ENCODE measurements around the gene RGS1. TPM values are rescaled to one million over a fixed set of nuclear protein-coding genes. Genes with fewer than 3 reads are reported as not detected.

RGS1 gene
- total and polyA plus RNA-seq, 3 donors from 2014 or later, result 3.9 to 69.5 (median 17.2) TPM

DNA sequence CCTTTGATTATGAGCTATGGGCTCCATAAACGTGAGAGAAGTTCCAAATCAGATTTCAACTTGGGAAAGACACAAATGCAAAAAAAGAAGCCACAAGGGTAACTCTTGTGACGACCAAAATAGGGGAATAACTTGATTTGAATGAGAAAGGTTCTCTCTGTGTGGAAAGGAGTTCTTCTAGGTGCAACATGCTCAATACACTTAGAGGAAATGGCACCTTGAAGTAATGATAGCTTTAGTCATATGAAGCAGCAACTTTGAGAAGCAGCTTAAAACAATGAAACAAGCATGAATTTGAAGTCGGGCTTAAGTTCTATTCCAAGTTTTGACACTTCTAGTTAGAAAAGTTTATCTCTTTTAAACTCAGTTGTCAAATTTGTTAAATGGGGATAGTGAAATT lies 21.8 kb upstream of the RGS1 start:
- intact Hi-C loops (cut with DNase I; ENCODE audit: low total_unique reads), result no loop called here
- Histone ChIP-seq H3K4me1 (no peaks in the 10 kb centered on the region), H3K27ac (no peak overlapping the region), H3K4me3 (no peak overlapping the region), H3K9me3 (no peaks in the 10 kb centered on the region), H3K36me3 (ENCODE audit: low read depth, missing control alignments) (no peaks in the 10 kb centered on the region), H3K27me3 (no peaks in the 10 kb centered on the region)
- TF ChIP-seq, protein P1, sequence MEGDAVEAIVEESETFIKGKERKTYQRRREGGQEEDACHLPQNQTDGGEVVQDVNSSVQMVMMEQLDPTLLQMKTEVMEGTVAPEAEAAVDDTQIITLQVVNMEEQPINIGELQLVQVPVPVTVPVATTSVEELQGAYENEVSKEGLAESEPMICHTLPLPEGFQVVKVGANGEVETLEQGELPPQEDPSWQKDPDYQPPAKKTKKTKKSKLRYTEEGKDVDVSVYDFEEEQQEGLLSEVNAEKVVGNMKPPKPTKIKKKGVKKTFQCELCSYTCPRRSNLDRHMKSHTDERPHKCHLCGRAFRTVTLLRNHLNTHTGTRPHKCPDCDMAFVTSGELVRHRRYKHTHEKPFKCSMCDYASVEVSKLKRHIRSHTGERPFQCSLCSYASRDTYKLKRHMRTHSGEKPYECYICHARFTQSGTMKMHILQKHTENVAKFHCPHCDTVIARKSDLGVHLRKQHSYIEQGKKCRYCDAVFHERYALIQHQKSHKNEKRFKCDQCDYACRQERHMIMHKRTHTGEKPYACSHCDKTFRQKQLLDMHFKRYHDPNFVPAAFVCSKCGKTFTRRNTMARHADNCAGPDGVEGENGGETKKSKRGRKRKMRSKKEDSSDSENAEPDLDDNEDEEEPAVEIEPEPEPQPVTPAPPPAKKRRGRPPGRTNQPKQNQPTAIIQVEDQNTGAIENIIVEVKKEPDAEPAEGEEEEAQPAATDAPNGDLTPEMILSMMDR (IDR thresholded peaks at IDR 0.05), result no peak
- no peak for TF ChIP-seq POLR2A (IDR thresholded peaks at IDR 0.05)
- no peak for DNase-seq
- 89 to 92% methylated on average over 3 of the region's 3 CpGs for WGBS, 2 donors

DNA sequence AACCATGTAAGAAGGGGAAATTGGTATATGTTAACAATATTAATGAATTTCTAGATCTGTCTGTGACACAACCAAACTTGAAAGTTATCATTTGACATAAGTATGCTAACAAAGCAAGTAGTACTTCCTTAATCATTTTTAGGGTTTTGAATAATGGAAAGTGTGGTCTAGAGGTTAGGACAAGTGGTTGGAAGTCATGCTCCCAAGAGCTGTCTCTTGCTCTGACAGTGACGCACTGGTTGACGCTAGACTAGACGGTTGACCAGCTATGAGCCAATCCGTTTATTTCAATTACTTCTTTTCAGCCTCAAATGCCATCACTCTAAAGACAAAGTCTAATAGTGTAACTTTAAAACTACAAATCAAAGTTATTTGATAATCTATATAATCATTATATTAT lies 20.7 kb upstream of the RGS1 start:
- whole genome bisulfite sequencing, 2 donors, result 90 to 92% methylated on average over 4 of the region's 4 CpGs
- TF ChIP-seq, protein P1 (IDR thresholded peaks at IDR 0.05), result no peak
- TF ChIP-seq POLR2A (IDR thresholded peaks at IDR 0.05), result no peak
- no peaks in the 10 kb centered on the region for H3K9me3 ChIP-seq
- H3K4me1 ChIP-seq, result no peaks in the 10 kb centered on the region
- no peak overlapping the region for H3K27ac ChIP-seq
- intact Hi-C loops (cut with DNase I; ENCODE audit: low total_unique reads), result no loop called here
- H3K27me3 ChIP-seq, result no peaks in the 10 kb centered on the region
- DNase-seq, result no peak
- H3K36me3 ChIP-seq (ENCODE audit: low read depth, missing control alignments), result no peaks in the 10 kb centered on the region
- H3K4me3 ChIP-seq, result no peak overlapping the region

DNA sequence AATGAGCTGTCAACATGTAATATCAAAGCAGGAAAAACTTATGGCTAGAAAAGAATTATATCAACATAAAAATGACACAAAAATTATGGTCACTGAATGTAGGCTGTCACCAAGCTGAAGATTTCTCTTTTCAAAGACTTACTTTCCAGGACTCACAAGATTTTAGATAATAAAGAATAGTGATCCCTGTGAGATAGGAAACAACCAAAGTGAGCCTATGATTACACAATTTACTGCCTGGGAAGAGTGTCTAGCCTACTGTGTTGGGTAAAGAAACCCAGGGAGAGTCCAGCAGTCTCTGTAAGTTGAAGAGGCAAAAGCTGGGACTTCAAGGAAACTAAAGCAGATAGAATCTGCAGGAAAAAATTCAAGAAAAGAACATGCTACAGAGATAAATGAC lies 20.2 kb upstream of the RGS1 start:
- H3K4me3 ChIP-seq, result no peak overlapping the region
- no peak overlapping the region for H3K27ac ChIP-seq
- H3K4me1 ChIP-seq, result no peaks in the 10 kb centered on the region
- no peaks in the 10 kb centered on the region for H3K9me3 ChIP-seq
- TF ChIP-seq, protein P1 (IDR thresholded peaks at IDR 0.05), result no peak
- no peak for TF ChIP-seq POLR2A (IDR thresholded peaks at IDR 0.05)
- DNase-seq, result no peak
- H3K27me3 ChIP-seq, result no peaks in the 10 kb centered on the region
- no peaks in the 10 kb centered on the region for H3K36me3 ChIP-seq (ENCODE audit: low read depth, missing control alignments)
- intact Hi-C loops (cut with DNase I; ENCODE audit: low total_unique reads), result no loop called here

DNA sequence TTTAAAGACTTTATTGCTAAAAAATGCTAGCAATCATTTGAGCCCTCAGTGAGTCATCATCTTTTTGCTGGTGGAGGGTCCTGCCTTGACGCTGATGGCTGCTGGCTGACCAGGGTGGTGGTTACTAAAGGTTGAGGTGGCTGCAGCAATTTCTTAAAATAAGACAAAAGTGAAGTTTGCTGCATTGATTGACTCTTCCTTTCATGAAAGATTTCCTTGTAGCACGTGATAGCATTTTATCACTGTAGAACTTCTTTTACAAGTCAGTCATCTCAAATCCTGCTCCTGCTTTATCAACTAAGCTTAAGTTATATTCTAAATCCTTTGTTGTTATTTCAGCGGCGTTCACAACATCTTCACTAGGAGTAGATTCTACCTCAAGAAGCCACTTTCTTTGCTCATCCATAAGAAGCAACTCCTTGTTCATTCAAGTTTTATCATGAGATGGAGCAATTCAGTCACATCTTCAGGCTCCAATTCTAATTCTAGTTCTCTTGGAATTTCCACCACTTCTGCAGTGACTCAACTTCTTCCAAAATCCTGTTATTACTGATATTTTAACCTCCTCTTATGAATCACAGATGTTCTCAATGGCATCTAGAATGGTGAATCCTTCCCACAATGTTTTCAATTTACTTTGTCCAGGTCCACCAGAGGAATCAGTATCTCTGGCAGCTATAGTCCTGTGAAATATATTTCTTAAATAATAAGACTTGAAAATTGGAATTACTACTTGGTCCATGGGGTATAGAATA lies 17.6 kb upstream of the RGS1 start:
- no peaks in the 10 kb centered on the region for H3K27me3 ChIP-seq
- no peak for DNase-seq
- no peaks in the 10 kb centered on the region for H3K9me3 ChIP-seq
- TF ChIP-seq, protein P1 (IDR thresholded peaks at IDR 0.05), result no peak
- no peak for TF ChIP-seq POLR2A (IDR thresholded peaks at IDR 0.05)
- H3K4me1 ChIP-seq, result no peaks in the 10 kb centered on the region
- no peak overlapping the region for H3K27ac ChIP-seq
- intact Hi-C loops (cut with DNase I; ENCODE audit: low total_unique reads), result no loop called here
- H3K36me3 ChIP-seq (ENCODE audit: low read depth, missing control alignments), result no peaks in the 10 kb centered on the region
- H3K4me3 ChIP-seq, result no peak overlapping the region
- 90 to 97% methylated on average over 4 of the region's 4 CpGs for WGBS, 2 donors
